Dendritic cell treated with granulocyte-macrophage colony-stimulating factor and Interleukin-4, amounts not matched to agents 40 ng/mL and 50 ng/mL, for 4 days (primary cell): ENCODE measurements around the gene RBM24.

Experiments
- H3K27ac Mint-ChIP-seq: one replicate; pipeline ENCODE4 v1.8.0; 2022; ENCODE audit warnings: mild to moderate bottlenecking, mixed read lengths
- H3K27me3 Mint-ChIP-seq: one replicate; pipeline ENCODE4 v1.8.0; 2022; ENCODE audit warnings: mild to moderate bottlenecking, mixed read lengths
- H3K36me3 Mint-ChIP-seq: one replicate; pipeline ENCODE4 v1.8.0; 2022; ENCODE audit warnings: low read depth, mixed read lengths
- H3K4me1 Mint-ChIP-seq: one replicate; pipeline ENCODE4 v1.8.0; 2022; ENCODE audit warnings: low read depth, mixed read lengths
- H3K4me3 Mint-ChIP-seq: one replicate; pipeline ENCODE4 v1.8.0; 2022; ENCODE audit warnings: mild to moderate bottlenecking, moderate library complexity, mixed read lengths
- H3K9me3 Mint-ChIP-seq: one replicate; pipeline ENCODE4 v1.8.0; 2022; ENCODE audit warnings: mixed read lengths
- intact Hi-C: fragments of 100-400 bp; cut with micrococcal nuclease; formaldehyde crosslinking; loops from one replicate; pipeline ENCODE4 v1.15.0; 2022

RBM24 gene

GRCh38 chr6:17277256-17277655 lies 3.9 kb upstream of the RBM24 start:
- Mint-ChIP-seq H3K4me1 (peaks cover 10% of the 10 kb centered on the region), H3K4me3 (no peak overlapping the region), H3K27me3 (peaks cover 44% of the 10 kb centered on the region), H3K36me3 (no peaks in the 10 kb centered on the region), H3K27ac (no peak overlapping the region), H3K9me3 (no peaks in the 10 kb centered on the region)
- intact Hi-C loops = no loop called here

- Mint-ChIP-seq H3K4me1 (peaks cover 10% of the 10 kb centered on the region), H3K4me3 (no peak overlapping the region), H3K36me3 (no peaks in the 10 kb centered on the region), H3K27ac (no peak overlapping the region), H3K9me3 (no peaks in the 10 kb centered on the region), H3K27me3 (peaks cover 55% of the 10 kb centered on the region)
- intact Hi-C loops = no loop called here
Observed at GRCh38 chr6:17278289-17279063, 2.7 kb upstream of the RBM24 start.

GRCh38 chr6:17280138-17280537 lies 1.0 kb upstream of the RBM24 start:
- Mint-ChIP-seq H3K9me3 (no peaks in the 10 kb centered on the region), H3K4me1 (peaks cover 10% of the 10 kb centered on the region), H3K36me3 (no peaks in the 10 kb centered on the region), H3K27me3 (peaks cover 55% of the 10 kb centered on the region), H3K27ac (no peak overlapping the region), H3K4me3 (no peak overlapping the region)
- intact Hi-C loops = no loop called here

- no peak overlapping the region for H3K27ac Mint-ChIP-seq
- no peaks in the 10 kb centered on the region for H3K9me3 Mint-ChIP-seq
- H3K36me3 Mint-ChIP-seq = no peaks in the 10 kb centered on the region
- H3K4me3 Mint-ChIP-seq = peak overlapping the region; percentile 42
- H3K4me1 Mint-ChIP-seq = peaks cover 10% of the 10 kb centered on the region
- H3K27me3 Mint-ChIP-seq = peaks cover 60% of the 10 kb centered on the region
- intact Hi-C loops = no loop called here
Observed at GRCh38 chr6:17280552-17281090, 540 bp upstream of the RBM24 start.

- Mint-ChIP-seq H3K27ac (no peak overlapping the region), H3K27me3 (peaks cover 60% of the 10 kb centered on the region), H3K36me3 (no peaks in the 10 kb centered on the region), H3K4me1 (peaks cover 10% of the 10 kb centered on the region), H3K9me3 (no peaks in the 10 kb centered on the region), H3K4me3 (peak overlapping the region; percentile 81)
- intact Hi-C loops = no loop called here
Observed at GRCh38 chr6:17281497-17282481, 628 bp downstream of the RBM24 start.

- intact Hi-C loops = no loop called here
- H3K27ac Mint-ChIP-seq = no peak overlapping the region
- H3K4me3 Mint-ChIP-seq = no peak overlapping the region
- H3K27me3 Mint-ChIP-seq = peaks cover 53% of the 10 kb centered on the region
- peaks cover 10% of the 10 kb centered on the region for H3K4me1 Mint-ChIP-seq
- no peaks in the 10 kb centered on the region for H3K36me3 Mint-ChIP-seq
- H3K9me3 Mint-ChIP-seq = no peaks in the 10 kb centered on the region
Observed at GRCh38 chr6:17283074-17283473, 1.9 kb downstream of the RBM24 start.

GRCh38 chr6:17289630-17290061 lies 8.5 kb downstream of the RBM24 start:
- no peak overlapping the region for H3K27ac Mint-ChIP-seq
- no peak overlapping the region for H3K4me3 Mint-ChIP-seq
- H3K9me3 Mint-ChIP-seq = no peaks in the 10 kb centered on the region
- intact Hi-C loops = no loop called here
- no peaks in the 10 kb centered on the region for H3K36me3 Mint-ChIP-seq
- no peaks in the 10 kb centered on the region for H3K4me1 Mint-ChIP-seq
- H3K27me3 Mint-ChIP-seq = peaks cover 15% of the 10 kb centered on the region

GRCh38 chr6:17291778-17292177 lies 10.6 kb downstream of the RBM24 start:
- Mint-ChIP-seq H3K36me3 (no peaks in the 10 kb centered on the region), H3K27ac (no peak overlapping the region), H3K4me1 (no peaks in the 10 kb centered on the region), H3K27me3 (peaks cover 5% of the 10 kb centered on the region), H3K9me3 (no peaks in the 10 kb centered on the region), H3K4me3 (no peak overlapping the region)
- intact Hi-C loops = no loop called here

- H3K4me1 Mint-ChIP-seq = no peaks in the 10 kb centered on the region
- H3K27me3 Mint-ChIP-seq = peaks cover 5% of the 10 kb centered on the region
Observed at GRCh38 chr6:17292600-17293133, 11.5 kb downstream of the RBM24 start.

GRCh38 chr6:17293395-17293794 lies 12.2 kb downstream of the RBM24 start:
- H3K27me3 Mint-ChIP-seq = peaks cover 8% of the 10 kb centered on the region
- H3K27ac Mint-ChIP-seq = no peak overlapping the region
- no peaks in the 10 kb centered on the region for H3K4me1 Mint-ChIP-seq
- H3K4me3 Mint-ChIP-seq = no peak overlapping the region
- H3K36me3 Mint-ChIP-seq = no peaks in the 10 kb centered on the region
- no peaks in the 10 kb centered on the region for H3K9me3 Mint-ChIP-seq
- intact Hi-C loops = no loop called here

More at GRCh38 chr6:17292600-17293133, 11.5 kb downstream of the RBM24 start:
- intact Hi-C loops = no loop called here
- H3K4me3 Mint-ChIP-seq = no peak overlapping the region
- no peaks in the 10 kb centered on the region for H3K36me3 Mint-ChIP-seq
- H3K27ac Mint-ChIP-seq = no peak overlapping the region
- H3K9me3 Mint-ChIP-seq = no peaks in the 10 kb centered on the region

- intact Hi-C loops = no loop called here
- H3K36me3 Mint-ChIP-seq = no peaks in the 10 kb centered on the region
- H3K27me3 Mint-ChIP-seq = peaks cover 7% of the 10 kb centered on the region
- no peak overlapping the region for H3K27ac Mint-ChIP-seq
- H3K4me1 Mint-ChIP-seq = no peaks in the 10 kb centered on the region
- no peak overlapping the region for H3K4me3 Mint-ChIP-seq
- H3K9me3 Mint-ChIP-seq = no peaks in the 10 kb centered on the region
Observed at GRCh38 chr6:17297271-17298080, 16.3 kb downstream of the RBM24 start.

GRCh38 chr6:17298257-17298656 lies 17.1 kb downstream of the RBM24 start:
- H3K4me3 Mint-ChIP-seq = no peak overlapping the region
- H3K9me3 Mint-ChIP-seq = no peaks in the 10 kb centered on the region
- intact Hi-C loops = no loop called here
- H3K27me3 Mint-ChIP-seq = peaks cover 7% of the 10 kb centered on the region
- no peaks in the 10 kb centered on the region for H3K36me3 Mint-ChIP-seq
- no peaks in the 10 kb centered on the region for H3K4me1 Mint-ChIP-seq
- no peak overlapping the region for H3K27ac Mint-ChIP-seq

GRCh38 chr6:17299222-17299621 lies 18.1 kb downstream of the RBM24 start:
- H3K27me3 Mint-ChIP-seq = peaks cover 6% of the 10 kb centered on the region
- no peaks in the 10 kb centered on the region for H3K4me1 Mint-ChIP-seq
- no peak overlapping the region for H3K4me3 Mint-ChIP-seq
- H3K36me3 Mint-ChIP-seq = no peaks in the 10 kb centered on the region
- intact Hi-C loops = no loop called here
- no peak overlapping the region for H3K27ac Mint-ChIP-seq
- H3K9me3 Mint-ChIP-seq = no peaks in the 10 kb centered on the region
